CD4-positive, alpha-beta T cell (primary cell): ENCODE data around the gene STPG2. TPM values are rescaled to one million over a fixed set of nuclear protein-coding genes. Genes with fewer than 3 reads are reported as not detected.

Experiments
- ATAC-seq: fragments of 200-7000 bp; cut with Tn5 transposase; one replicate; pipeline ENCODE4 v1.10.0; 2022; ENCODE audit warnings: mild to moderate bottlenecking; ENCODE audit not compliant: poor library complexity
- CTCF ChIA-PET: fragments of 350-600 bp; sonication (Branson Sonifier 250); formaldehyde crosslinking; loops from one replicate; lab custom pipeline; 2021; ENCODE audit warnings: antibody characterized with exemption, inconsistent platforms; lab: Charles Lee
- POLR2A ChIA-PET: fragments of 350-600 bp; sonication (Branson Sonifier 250); formaldehyde crosslinking; loops from one replicate; lab custom pipeline; 2021; ENCODE audit warnings: antibody characterized with exemption, inconsistent platforms; lab: Charles Lee
- DNase-seq, 14 experiments: peaks; one replicate each; pipeline ENCODE4 v3.0.0-alpha.2; 2013 to 2020; ENCODE audit warnings: mixed read lengths in 2 of 14
- H3K27ac ChIP-seq, 2 donors: one replicate each; pipeline versions ENCODE4 v1.5.1 to v1.7.0; 2013; ENCODE audit warnings: low read length in 2 of 2, low read depth in 1 of 2, mild to moderate bottlenecking in 1 of 2
- H3K27me3 ChIP-seq, 2 experiments: 1 replicate in 1 of 2; 2 replicates in 1 of 2; pipeline versions ENCODE4 v1.6.1 to v1.7.0; 2013; ENCODE audit warnings: low read length in 2 of 2, control low read depth in 1 of 2, mild to moderate bottlenecking in 1 of 2, moderate library complexity in 1 of 2; ENCODE audit not compliant: insufficient read depth in 2 of 2, control insufficient read depth in 1 of 2
- H3K36me3 ChIP-seq: one replicate; pipeline ENCODE4 v1.6.1; 2013; ENCODE audit warnings: low read length, control low read depth; ENCODE audit not compliant: insufficient read depth
- H3K4me1 ChIP-seq: one replicate; pipeline ENCODE4 v1.6.1; 2013; ENCODE audit warnings: low read length, control low read depth; ENCODE audit not compliant: insufficient read depth
- H3K4me3 ChIP-seq: one replicate; pipeline ENCODE4 v1.5.1; 2013; ENCODE audit warnings: mild to moderate bottlenecking, low read length, moderate library complexity
- H3K9me3 ChIP-seq, 2 experiments: 1 replicate in 1 of 2; 2 replicates in 1 of 2; pipeline versions ENCODE4 v1.6.1 to v1.7.0; 2013; ENCODE audit warnings: low read length in 2 of 2, mild to moderate bottlenecking in 2 of 2, control low read depth in 1 of 2, moderate library complexity in 1 of 2; ENCODE audit not compliant: control insufficient read depth in 1 of 2, insufficient read depth in 1 of 2
- H3K27ac Mint-ChIP-seq: one replicate; pipeline ENCODE4 v1.8.0; 2020; ENCODE audit warnings: mixed read lengths
- H3K27me3 Mint-ChIP-seq: one replicate; pipeline ENCODE4 v1.8.0; 2021; ENCODE audit warnings: mixed read lengths
- H3K36me3 Mint-ChIP-seq: one replicate; pipeline ENCODE4 v1.8.0; 2021; ENCODE audit warnings: low read depth, mixed read lengths
- H3K4me1 Mint-ChIP-seq: one replicate; pipeline ENCODE4 v1.8.0; 2021; ENCODE audit warnings: low read depth, mixed read lengths
- H3K4me3 Mint-ChIP-seq: one replicate; pipeline ENCODE4 v1.8.0; 2020; ENCODE audit warnings: mild to moderate bottlenecking, mixed read lengths
- H3K9me3 Mint-ChIP-seq: one replicate; pipeline ENCODE4 v1.8.0; 2020; ENCODE audit warnings: mixed read lengths
- intact Hi-C, 2 experiments: fragments of 100-400 bp; cut with DNase I in 1 of 2; cut with micrococcal nuclease in 1 of 2; formaldehyde crosslinking; loops; one replicate each; pipeline versions ENCODE4 v1.15.1 to v1.9.0; 2023 to 2025; cut with DNase I, micrococcal nuclease
- total RNA-seq, 174 experiments: library from RNA in 2 of 174; stranded (reverse) in 2 of 174; gene quantifications; one replicate each; pipeline ENCODE4 v1.2.3 and lab custom pipeline; 2021 to 2026
- TF ChIP-seq, protein P1 (sequence below): fragments of 200-600 bp; IDR thresholded peaks from one replicate; pipeline ENCODE4 v1.8.0; 2022; ENCODE audit warnings: antibody characterized with exemption, mild to moderate bottlenecking

Gene STPG2
- total RNA-seq, 2 experiments from 2014 or later = 0.22 to 0.28 TPM

DNA sequence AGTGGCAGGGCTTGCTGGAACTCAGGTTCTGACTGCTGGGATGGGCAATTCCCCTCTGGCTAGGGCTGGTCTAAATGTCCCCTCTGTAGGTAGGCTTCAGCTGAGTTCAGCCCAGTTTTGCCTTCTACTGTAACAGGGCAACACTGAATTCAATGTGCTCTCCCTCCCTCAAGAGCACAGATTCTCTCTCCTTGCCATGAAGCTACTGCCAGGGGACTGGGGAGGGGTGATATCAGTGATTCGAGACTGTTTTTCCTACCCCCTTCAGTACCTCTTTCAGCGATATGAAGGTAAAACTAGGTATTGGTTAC, 23.4 kb upstream of the STPG2 start:
- H3K4me3 ChIP-seq = no peak overlapping the region
- ChIA-PET POLR2A (no interaction called here), CTCF (no interaction called here)
- Mint-ChIP-seq H3K27me3 (peaks cover 4% of the 10 kb centered on the region), H3K4me3 (no peak overlapping the region), H3K36me3 (no peaks in the 10 kb centered on the region), H3K27ac (no peak overlapping the region), H3K9me3 (no peaks in the 10 kb centered on the region), H3K4me1 (no peaks in the 10 kb centered on the region)
- TF ChIP-seq, protein P1, sequence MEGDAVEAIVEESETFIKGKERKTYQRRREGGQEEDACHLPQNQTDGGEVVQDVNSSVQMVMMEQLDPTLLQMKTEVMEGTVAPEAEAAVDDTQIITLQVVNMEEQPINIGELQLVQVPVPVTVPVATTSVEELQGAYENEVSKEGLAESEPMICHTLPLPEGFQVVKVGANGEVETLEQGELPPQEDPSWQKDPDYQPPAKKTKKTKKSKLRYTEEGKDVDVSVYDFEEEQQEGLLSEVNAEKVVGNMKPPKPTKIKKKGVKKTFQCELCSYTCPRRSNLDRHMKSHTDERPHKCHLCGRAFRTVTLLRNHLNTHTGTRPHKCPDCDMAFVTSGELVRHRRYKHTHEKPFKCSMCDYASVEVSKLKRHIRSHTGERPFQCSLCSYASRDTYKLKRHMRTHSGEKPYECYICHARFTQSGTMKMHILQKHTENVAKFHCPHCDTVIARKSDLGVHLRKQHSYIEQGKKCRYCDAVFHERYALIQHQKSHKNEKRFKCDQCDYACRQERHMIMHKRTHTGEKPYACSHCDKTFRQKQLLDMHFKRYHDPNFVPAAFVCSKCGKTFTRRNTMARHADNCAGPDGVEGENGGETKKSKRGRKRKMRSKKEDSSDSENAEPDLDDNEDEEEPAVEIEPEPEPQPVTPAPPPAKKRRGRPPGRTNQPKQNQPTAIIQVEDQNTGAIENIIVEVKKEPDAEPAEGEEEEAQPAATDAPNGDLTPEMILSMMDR = no peak
- H3K27me3 ChIP-seq = no peaks in the 10 kb centered on the region
- no peaks in the 10 kb centered on the region for H3K36me3 ChIP-seq
- no peak for ATAC-seq
- no peak overlapping the region for H3K27ac ChIP-seq
- no peaks in the 10 kb centered on the region for H3K9me3 ChIP-seq
- intact Hi-C loops = no loop called here
- no peak for DNase-seq
- H3K4me1 ChIP-seq = no peaks in the 10 kb centered on the region

DNA sequence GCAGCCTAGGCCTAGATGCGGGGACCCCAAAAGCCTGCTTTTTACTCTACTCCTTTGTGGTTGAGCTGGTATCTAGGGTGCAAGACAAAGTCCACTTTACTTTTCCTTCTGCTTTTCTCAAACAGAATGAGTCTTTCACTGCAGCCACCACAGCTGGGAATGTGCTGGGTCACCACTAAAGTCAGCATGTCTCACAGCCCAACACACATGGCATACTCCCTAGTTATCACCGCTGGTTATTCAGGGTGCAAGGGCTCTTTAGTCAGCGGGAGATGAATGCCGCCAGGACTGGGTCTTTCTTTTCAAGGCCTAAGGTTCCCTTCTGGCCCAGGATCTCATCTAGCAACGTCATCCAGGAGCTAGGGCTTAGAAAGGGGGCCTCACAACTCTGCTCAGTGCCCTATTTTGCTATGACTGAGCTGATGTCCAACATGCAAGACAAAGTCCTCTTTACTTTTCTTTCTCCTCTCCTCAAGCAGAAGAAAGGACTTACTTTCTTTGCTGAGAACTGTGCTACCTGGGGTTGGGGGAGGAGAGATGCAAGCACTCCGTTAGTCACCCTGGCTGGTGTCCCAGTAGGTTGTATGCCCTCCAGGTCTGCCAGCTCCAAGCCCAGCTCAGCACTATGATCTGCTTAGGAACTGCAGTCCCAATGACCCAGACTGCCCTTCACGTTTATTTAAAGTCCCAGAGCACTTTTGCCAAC, 22.9 kb upstream of the STPG2 start:
- no peaks in the 10 kb centered on the region for H3K9me3 Mint-ChIP-seq
- no peak overlapping the region for H3K4me3 ChIP-seq
- POLR2A ChIA-PET = no interaction called here
- intact Hi-C loops = no loop called here
- H3K9me3 ChIP-seq = no peaks in the 10 kb centered on the region
- H3K27ac Mint-ChIP-seq = no peak overlapping the region
- ATAC-seq (no peak), DNase-seq (no peak)
- TF ChIP-seq, protein P1 = no peak
- H3K36me3 Mint-ChIP-seq = no peaks in the 10 kb centered on the region
- H3K4me1 ChIP-seq = no peaks in the 10 kb centered on the region
- H3K4me1 Mint-ChIP-seq = no peaks in the 10 kb centered on the region
- no peaks in the 10 kb centered on the region for H3K27me3 ChIP-seq
- no peaks in the 10 kb centered on the region for H3K36me3 ChIP-seq
- peaks cover 4% of the 10 kb centered on the region for H3K27me3 Mint-ChIP-seq
- no peak overlapping the region for H3K4me3 Mint-ChIP-seq
- H3K27ac ChIP-seq = no peak overlapping the region
- CTCF ChIA-PET = no interaction called here

DNA sequence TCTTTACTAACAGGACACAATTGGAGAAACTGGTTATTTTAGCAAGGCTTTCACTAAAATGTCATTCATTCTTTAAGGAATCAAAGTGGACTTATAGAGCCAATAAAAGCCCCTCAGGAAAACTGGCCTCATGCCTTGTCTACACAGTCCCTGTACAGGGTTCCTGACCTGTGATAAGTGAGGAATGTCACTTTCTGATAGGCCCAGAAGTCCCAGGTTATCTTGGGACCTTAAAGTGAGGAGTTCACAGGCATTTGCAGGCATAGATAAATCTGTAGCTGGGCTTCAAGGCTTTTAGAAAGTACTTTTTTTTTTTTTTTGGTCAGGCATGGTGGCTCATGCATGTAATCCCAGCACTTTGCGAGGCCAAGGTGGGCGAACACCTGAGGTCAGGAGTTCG, 19.4 kb upstream of the STPG2 start:
- no peak for DNase-seq
- Histone ChIP-seq H3K36me3 (no peaks in the 10 kb centered on the region), H3K27me3 (no peaks in the 10 kb centered on the region), H3K27ac (no peak overlapping the region), H3K4me3 (no peak overlapping the region), H3K9me3 (no peaks in the 10 kb centered on the region), H3K4me1 (no peaks in the 10 kb centered on the region)
- peaks cover 3% of the 10 kb centered on the region for H3K27me3 Mint-ChIP-seq
- no peaks in the 10 kb centered on the region for H3K36me3 Mint-ChIP-seq
- H3K4me1 Mint-ChIP-seq = no peaks in the 10 kb centered on the region
- intact Hi-C loops = no loop called here
- no peak overlapping the region for H3K27ac Mint-ChIP-seq
- POLR2A ChIA-PET = no interaction called here
- no peaks in the 10 kb centered on the region for H3K9me3 Mint-ChIP-seq
- CTCF ChIA-PET = interaction anchor here (0.6 kb wide), 1 partner anchor 1141 kb away, joined by 3 read pairs; no protein-coding TSS in a partner anchor
- H3K4me3 Mint-ChIP-seq = no peak overlapping the region
- TF ChIP-seq, protein P1 = no peak
- ATAC-seq = no peak
